Embryonic facial prominence (tissue), 1 donor: Measurements from ENCODE around the gene CDC7.
"Not testable (repeated sequence)": the region's sequence is repeated elsewhere in the genome, so short reads cannot be mapped to it uniquely, and the experiment has no call there.

Source experiments
- DNase-seq: peaks from one replicate; pipeline ENCODE4 v3.0.0-alpha.2; 2016; ENCODE audit errors: extremely low spot score

Gene CDC7

GRCh38 chr1:91510754-91511153 is 10.1 kb downstream of the CDC7 start:
- no peak for DNase-seq

- DNase-seq, result no peak
Measured at GRCh38 chr1:91511386-91511785, 10.7 kb downstream of the CDC7 start.

- peak; percentile 63 for DNase-seq
Measured at GRCh38 chr1:91513160-91513559, 12.5 kb downstream of the CDC7 start.

- no peak for DNase-seq
Measured at GRCh38 chr1:91513706-91514105, 13.1 kb downstream of the CDC7 start.

GRCh38 chr1:91515994-91516393 is 15.3 kb downstream of the CDC7 start:
- no peak for DNase-seq

GRCh38 chr1:91516605-91517004 is 16.0 kb downstream of the CDC7 start:
- not testable (repeated sequence) for DNase-seq

GRCh38 chr1:91519167-91519566 is 18.5 kb downstream of the CDC7 start:
- not testable (repeated sequence) for DNase-seq

GRCh38 chr1:91520942-91521507 is 20.4 kb downstream of the CDC7 start:
- DNase-seq, result no peak

- DNase-seq, result no peak
Measured at GRCh38 chr1:91523482-91523881, 22.8 kb downstream of the CDC7 start.

- DNase-seq, result no peak
Measured at GRCh38 chr1:91526496-91526895, 25.8 kb downstream of the CDC7 start.

- no peak for DNase-seq
Measured at GRCh38 chr1:91527266-91527765, 26.7 kb downstream of the CDC7 start.

- no peak for DNase-seq
Measured at GRCh38 chr1:91527781-91528180, 27.1 kb downstream of the CDC7 start.

GRCh38 chr1:91529856-91530255 is 29.2 kb downstream of the CDC7 start:
- DNase-seq, result no peak

- no peak for DNase-seq
Measured at GRCh38 chr1:91533361-91534024, 32.8 kb downstream of the CDC7 start.

GRCh38 chr1:91535441-91535840 is 34.8 kb downstream of the CDC7 start:
- no peak for DNase-seq

- DNase-seq, result no peak
Measured at GRCh38 chr1:91537281-91537986, 36.8 kb downstream of the CDC7 start.

GRCh38 chr1:91537987-91538304 is 37.3 kb downstream of the CDC7 start:
- no peak for DNase-seq

GRCh38 chr1:91540910-91541309 is 40.3 kb downstream of the CDC7 start:
- DNase-seq, result no peak

GRCh38 chr1:91541918-91542533 is 41.4 kb downstream of the CDC7 start:
- DNase-seq, result no peak

- DNase-seq, result no peak
Measured at GRCh38 chr1:91545506-91546300, 45.1 kb downstream of the CDC7 start.

- DNase-seq, result no peak
Measured at GRCh38 chr1:91546301-91546581, 45.6 kb downstream of the CDC7 start.

- DNase-seq, result no peak
Measured at GRCh38 chr1:91546876-91547275, 46.2 kb downstream of the CDC7 start.
